HEK293 (cell line): Measurements from ENCODE around the gene TDRD9.

Experiments used
- MYNN ChIP-seq: fragments of 450-650 bp; formaldehyde crosslinking; IDR thresholded peaks from 2 replicates; pipeline ENCODE4 v1.5.1; 2016; ENCODE audit warnings: missing biosample characterization, missing genetic modification characterization, borderline replicate concordance
- ZEB2 ChIP-seq: fragments of 450-650 bp; formaldehyde crosslinking; IDR thresholded peaks from 2 replicates; pipeline ENCODE4 v1.5.1; 2016; ENCODE audit warnings: missing biosample characterization, missing genetic modification characterization
- ZNF138 ChIP-seq: fragments of 450-650 bp; formaldehyde crosslinking; IDR thresholded peaks from 2 replicates; pipeline ENCODE4 v1.5.1; 2016; ENCODE audit warnings: missing biosample characterization, missing genetic modification characterization, borderline replicate concordance
- ZNF19 ChIP-seq: fragments of 450-650 bp; formaldehyde crosslinking; IDR thresholded peaks from 2 replicates; pipeline ENCODE4; 2016; ENCODE audit warnings: missing biosample characterization, missing genetic modification characterization, low read depth
- ZNF214 ChIP-seq: fragments of 450-650 bp; formaldehyde crosslinking; IDR thresholded peaks from 2 replicates; pipeline ENCODE4 v1.5.1; 2017; ENCODE audit warnings: missing biosample characterization, mild to moderate bottlenecking, missing genetic modification characterization, borderline replicate concordance
- ZNF24 ChIP-seq: fragments of 450-650 bp; formaldehyde crosslinking; IDR thresholded peaks from 2 replicates; pipeline ENCODE4 v1.5.1; 2016; ENCODE audit warnings: missing biosample characterization, missing genetic modification characterization
- ZNF274 ChIP-seq, 2 experiments: fragments of 200-500 bp in 1 of 2; fragments of 450-650 bp in 1 of 2; sonication (Bioruptor generic) in 1 of 2; formaldehyde crosslinking in 1 of 2; IDR thresholded peaks; 2 replicates each; pipeline versions ENCODE4 v1.5.1 to v1.6.1; 2014 to 2016; ENCODE audit warnings: borderline replicate concordance in 1 of 2, inconsistent platforms in 1 of 2, low read length in 1 of 2, missing biosample characterization in 1 of 2, missing genetic modification characterization in 1 of 2
- ZNF580 ChIP-seq: fragments of 450-650 bp; formaldehyde crosslinking; IDR thresholded peaks from 2 replicates; pipeline ENCODE4 v1.5.1; 2016; ENCODE audit warnings: missing biosample characterization, missing genetic modification characterization
- ZNF660 ChIP-seq: fragments of 450-650 bp; IDR thresholded peaks from 2 replicates; pipeline ENCODE4 v1.5.1; 2018; ENCODE audit warnings: missing biosample characterization, mild to moderate bottlenecking, missing genetic modification characterization
- ZNF768 ChIP-seq: fragments of 450-650 bp; formaldehyde crosslinking; IDR thresholded peaks from 2 replicates; pipeline ENCODE4 v1.5.1; 2018; ENCODE audit warnings: missing biosample characterization, mild to moderate bottlenecking, missing genetic modification characterization
- ZNF792 ChIP-seq: fragments of 450-650 bp; formaldehyde crosslinking; IDR thresholded peaks from 2 replicates; pipeline ENCODE4 v1.5.1; 2016; ENCODE audit warnings: missing biosample characterization, missing genetic modification characterization
- TF ChIP-seq, protein P1 (sequence below): fragments of 450-650 bp; formaldehyde crosslinking; IDR thresholded peaks from 2 replicates; pipeline ENCODE4 v1.5.1; 2016; ENCODE audit warnings: missing biosample characterization, missing genetic modification characterization
- TF ChIP-seq, protein P2 (sequence below): fragments of 450-650 bp; formaldehyde crosslinking; IDR thresholded peaks from 2 replicates; pipeline ENCODE4 v1.5.1; 2016; ENCODE audit warnings: missing biosample characterization, missing genetic modification characterization

- no peak for TF ChIP-seq ZNF24 (tag by site-specific recombination)
- no peak for TF ChIP-seq ZNF274 (IDR thresholded peaks at IDR 0.05; ENCODE audit: low read length)
- no peak for TF ChIP-seq ZNF274 (tag by site-specific recombination; IDR thresholded peaks at IDR 0.05; ENCODE audit: borderline replicate concordance)
- no peak for TF ChIP-seq ZNF214 (tag by site-specific recombination)
- no peak for TF ChIP-seq ZNF768
- TF ChIP-seq, protein P1, sequence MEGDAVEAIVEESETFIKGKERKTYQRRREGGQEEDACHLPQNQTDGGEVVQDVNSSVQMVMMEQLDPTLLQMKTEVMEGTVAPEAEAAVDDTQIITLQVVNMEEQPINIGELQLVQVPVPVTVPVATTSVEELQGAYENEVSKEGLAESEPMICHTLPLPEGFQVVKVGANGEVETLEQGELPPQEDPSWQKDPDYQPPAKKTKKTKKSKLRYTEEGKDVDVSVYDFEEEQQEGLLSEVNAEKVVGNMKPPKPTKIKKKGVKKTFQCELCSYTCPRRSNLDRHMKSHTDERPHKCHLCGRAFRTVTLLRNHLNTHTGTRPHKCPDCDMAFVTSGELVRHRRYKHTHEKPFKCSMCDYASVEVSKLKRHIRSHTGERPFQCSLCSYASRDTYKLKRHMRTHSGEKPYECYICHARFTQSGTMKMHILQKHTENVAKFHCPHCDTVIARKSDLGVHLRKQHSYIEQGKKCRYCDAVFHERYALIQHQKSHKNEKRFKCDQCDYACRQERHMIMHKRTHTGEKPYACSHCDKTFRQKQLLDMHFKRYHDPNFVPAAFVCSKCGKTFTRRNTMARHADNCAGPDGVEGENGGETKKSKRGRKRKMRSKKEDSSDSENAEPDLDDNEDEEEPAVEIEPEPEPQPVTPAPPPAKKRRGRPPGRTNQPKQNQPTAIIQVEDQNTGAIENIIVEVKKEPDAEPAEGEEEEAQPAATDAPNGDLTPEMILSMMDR (tag by site-specific recombination) = no peak
- TF ChIP-seq, protein P2, sequence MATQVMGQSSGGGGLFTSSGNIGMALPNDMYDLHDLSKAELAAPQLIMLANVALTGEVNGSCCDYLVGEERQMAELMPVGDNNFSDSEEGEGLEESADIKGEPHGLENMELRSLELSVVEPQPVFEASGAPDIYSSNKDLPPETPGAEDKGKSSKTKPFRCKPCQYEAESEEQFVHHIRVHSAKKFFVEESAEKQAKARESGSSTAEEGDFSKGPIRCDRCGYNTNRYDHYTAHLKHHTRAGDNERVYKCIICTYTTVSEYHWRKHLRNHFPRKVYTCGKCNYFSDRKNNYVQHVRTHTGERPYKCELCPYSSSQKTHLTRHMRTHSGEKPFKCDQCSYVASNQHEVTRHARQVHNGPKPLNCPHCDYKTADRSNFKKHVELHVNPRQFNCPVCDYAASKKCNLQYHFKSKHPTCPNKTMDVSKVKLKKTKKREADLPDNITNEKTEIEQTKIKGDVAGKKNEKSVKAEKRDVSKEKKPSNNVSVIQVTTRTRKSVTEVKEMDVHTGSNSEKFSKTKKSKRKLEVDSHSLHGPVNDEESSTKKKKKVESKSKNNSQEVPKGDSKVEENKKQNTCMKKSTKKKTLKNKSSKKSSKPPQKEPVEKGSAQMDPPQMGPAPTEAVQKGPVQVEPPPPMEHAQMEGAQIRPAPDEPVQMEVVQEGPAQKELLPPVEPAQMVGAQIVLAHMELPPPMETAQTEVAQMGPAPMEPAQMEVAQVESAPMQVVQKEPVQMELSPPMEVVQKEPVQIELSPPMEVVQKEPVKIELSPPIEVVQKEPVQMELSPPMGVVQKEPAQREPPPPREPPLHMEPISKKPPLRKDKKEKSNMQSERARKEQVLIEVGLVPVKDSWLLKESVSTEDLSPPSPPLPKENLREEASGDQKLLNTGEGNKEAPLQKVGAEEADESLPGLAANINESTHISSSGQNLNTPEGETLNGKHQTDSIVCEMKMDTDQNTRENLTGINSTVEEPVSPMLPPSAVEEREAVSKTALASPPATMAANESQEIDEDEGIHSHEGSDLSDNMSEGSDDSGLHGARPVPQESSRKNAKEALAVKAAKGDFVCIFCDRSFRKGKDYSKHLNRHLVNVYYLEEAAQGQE (tag by site-specific recombination) = no peak
- TF ChIP-seq ZNF19 (tag by site-specific recombination) = no peak
- no peak for TF ChIP-seq ZNF792 (tag by site-specific recombination)
- TF ChIP-seq ZEB2 (tag by site-specific recombination) = no peak
- TF ChIP-seq MYNN (tag by site-specific recombination) = no peak
- TF ChIP-seq ZNF580 (tag by site-specific recombination) = peak; percentile 72; the same call in 1 of the 2 replicates
- TF ChIP-seq ZNF138 = no peak
- TF ChIP-seq ZNF660 (tag by site-specific recombination) = no peak
Measured at GRCh38 chr14:103946975-103947374, 18.7 kb downstream of the TDRD9 start.
